Karpas-422 (cell line): ENCODE measurements around the gene ITPK1. TPM values are rescaled to one million over a fixed set of nuclear protein-coding genes. Genes with fewer than 3 reads are reported as not detected.
"Not testable (repeated sequence)": the region's sequence is repeated elsewhere in the genome, so short reads cannot be mapped to it uniquely, and the experiment has no call there.

Source experiments
- DNase-seq: peaks from one replicate; pipeline ENCODE4 v3.0.0-alpha.2; 2015
- H2AFZ ChIP-seq: fragments of 200-600 bp; sonication (generic); 2 replicates; pipeline ENCODE4 v1.6.1; 2014; ENCODE audit warnings: antibody characterized with exemption, low read length, mixed read lengths
- H3K27ac ChIP-seq: fragments of 200-600 bp; sonication (generic); 2 replicates; pipeline ENCODE4 v1.5.1; 2014; ENCODE audit warnings: mild to moderate bottlenecking, low read length, moderate library complexity
- H3K27me3 ChIP-seq: fragments of 200-600 bp; sonication (generic); 2 replicates; pipeline ENCODE4 v1.6.1; 2014; ENCODE audit warnings: low read length, mixed read lengths
- H3K36me3 ChIP-seq: fragments of 200-600 bp; sonication (generic); 2 replicates; pipeline ENCODE4 v1.6.1; 2014; ENCODE audit warnings: low read length, mixed read lengths; ENCODE audit not compliant: insufficient read depth
- H3K4me1 ChIP-seq: fragments of 200-600 bp; sonication (generic); 2 replicates; pipeline ENCODE4 v1.6.1; 2014; ENCODE audit warnings: mild to moderate bottlenecking, low read length, mixed read lengths
- H3K4me2 ChIP-seq: fragments of 200-600 bp; sonication (generic); 2 replicates; pipeline ENCODE4 v1.6.1; 2014; ENCODE audit warnings: low read length, low read depth, mild to moderate bottlenecking; ENCODE audit not compliant: poor library complexity, severe bottlenecking
- H3K4me3 ChIP-seq: fragments of 200-600 bp; sonication (generic); 2 replicates; pipeline ENCODE4 v1.5.1; 2014; ENCODE audit warnings: mild to moderate bottlenecking, antibody characterized with exemption, low read length, mixed read lengths
- H3K79me2 ChIP-seq: fragments of 200-600 bp; sonication (generic); 2 replicates; pipeline ENCODE4 v1.6.1; 2014; ENCODE audit warnings: mild to moderate bottlenecking, low read length, mixed read lengths
- H3K9ac ChIP-seq: fragments of 200-600 bp; sonication (generic); 2 replicates; pipeline ENCODE4 v1.6.0; 2014; ENCODE audit warnings: low read length
- H3K9me2 ChIP-seq: fragments of 200-600 bp; sonication (generic), shearing (Covaris generic); replicated peaks from 2 replicates; pipeline ENCODE4 v1.6.0; 2014; ENCODE audit warnings: mild to moderate bottlenecking, low read length, moderate library complexity; ENCODE audit not compliant: insufficient read depth
- H3K9me3 ChIP-seq: fragments of 300-700, 200-600 bp; sonication (generic); 2 replicates; pipeline ENCODE4 v1.6.1; 2014; ENCODE audit warnings: low read length, mixed read lengths
- H4K20me1 ChIP-seq: fragments of 200-600 bp; sonication (generic); 2 replicates; pipeline ENCODE4 v1.6.1; 2014; ENCODE audit warnings: mild to moderate bottlenecking, antibody characterized with exemption, low read length, low read depth; ENCODE audit not compliant: insufficient read depth
- total RNA-seq: library from RNA; depleted of rRNA; stranded (reverse); fragments of >200 nt; shearing (Covaris generic); gene quantifications from 2 replicates; pipeline ENCODE4 v1.2.3, GENCODE V29; 2014; ENCODE audit warnings: low replicate concordance

Gene ITPK1
- total RNA-seq, 1 experiment from 2014 or later: 6.3 TPM

DNA sequence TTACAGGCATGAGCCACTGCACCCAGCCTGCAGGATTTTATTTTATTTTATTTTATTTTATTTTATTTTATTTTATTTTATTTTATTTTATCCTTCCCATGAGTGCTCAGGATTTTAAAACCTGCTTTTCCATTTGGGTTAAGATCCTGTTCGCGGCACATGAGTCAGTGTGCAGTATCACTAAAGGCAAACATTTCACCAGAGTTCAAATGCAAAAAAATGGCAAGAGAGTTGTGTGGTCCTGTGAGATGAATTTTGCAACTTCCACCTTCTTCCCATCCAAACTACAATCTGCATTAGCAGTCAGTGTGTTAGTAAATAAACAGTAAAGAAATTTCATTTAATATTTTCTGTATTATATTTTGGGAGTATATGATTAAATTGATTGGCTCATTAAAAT is 39.9 kb upstream of the ITPK1 start:
- H3K27ac ChIP-seq: no peak overlapping the region
- no peaks in the 10 kb centered on the region for H3K9me3 ChIP-seq
- no peak for DNase-seq
- no peak overlapping the region for H2AFZ ChIP-seq
- H3K4me2 ChIP-seq: no peak overlapping the region
- no peak overlapping the region for H3K9ac ChIP-seq
- 0 out of 2 replicates have a peak, but pooled peaks cover 2% of the 10 kb centered on the region for H3K27me3 ChIP-seq
- H3K36me3 ChIP-seq: no peaks in the 10 kb centered on the region
- H4K20me1 ChIP-seq: no peaks in the 10 kb centered on the region
- no peaks in the 10 kb centered on the region; the same call in 1 of the 2 replicates for H3K4me1 ChIP-seq
- H3K4me3 ChIP-seq: no peak overlapping the region
- H3K9me2 ChIP-seq: no peaks in the 10 kb centered on the region
- H3K79me2 ChIP-seq: no peaks in the 10 kb centered on the region

DNA sequence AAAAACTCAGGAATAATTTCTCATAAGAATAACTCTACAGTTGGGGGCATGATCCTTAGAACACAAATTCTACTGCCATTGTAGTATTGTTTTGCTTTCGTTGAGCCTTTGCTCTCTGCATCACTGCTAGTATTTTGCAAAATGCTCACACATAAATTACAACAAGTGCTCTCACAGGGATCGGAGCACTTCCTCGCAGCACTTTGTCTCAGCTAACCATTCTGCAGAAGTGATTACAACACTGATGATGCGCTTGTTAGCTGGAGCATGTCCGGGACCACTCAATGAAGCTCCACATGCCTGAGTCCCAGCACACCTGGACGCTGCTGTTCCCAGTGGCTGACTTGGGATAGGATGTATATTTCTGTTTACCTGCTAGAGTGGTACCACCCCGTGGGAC is 37.4 kb upstream of the ITPK1 start:
- H3K36me3 ChIP-seq: no peaks in the 10 kb centered on the region
- DNase-seq: no peak
- no peaks in the 10 kb centered on the region for H3K4me1 ChIP-seq
- no peak overlapping the region for H3K4me2 ChIP-seq
- no peaks in the 10 kb centered on the region for H4K20me1 ChIP-seq
- H3K9me3 ChIP-seq: no peaks in the 10 kb centered on the region
- H3K4me3 ChIP-seq: no peak overlapping the region
- H3K9ac ChIP-seq: no peak overlapping the region
- H3K27ac ChIP-seq: no peak overlapping the region
- no peak overlapping the region for H2AFZ ChIP-seq
- no peaks in the 10 kb centered on the region for H3K9me2 ChIP-seq
- 0 out of 2 replicates have a peak, but pooled peaks cover 2% of the 10 kb centered on the region for H3K27me3 ChIP-seq
- H3K79me2 ChIP-seq: no peaks in the 10 kb centered on the region

DNA sequence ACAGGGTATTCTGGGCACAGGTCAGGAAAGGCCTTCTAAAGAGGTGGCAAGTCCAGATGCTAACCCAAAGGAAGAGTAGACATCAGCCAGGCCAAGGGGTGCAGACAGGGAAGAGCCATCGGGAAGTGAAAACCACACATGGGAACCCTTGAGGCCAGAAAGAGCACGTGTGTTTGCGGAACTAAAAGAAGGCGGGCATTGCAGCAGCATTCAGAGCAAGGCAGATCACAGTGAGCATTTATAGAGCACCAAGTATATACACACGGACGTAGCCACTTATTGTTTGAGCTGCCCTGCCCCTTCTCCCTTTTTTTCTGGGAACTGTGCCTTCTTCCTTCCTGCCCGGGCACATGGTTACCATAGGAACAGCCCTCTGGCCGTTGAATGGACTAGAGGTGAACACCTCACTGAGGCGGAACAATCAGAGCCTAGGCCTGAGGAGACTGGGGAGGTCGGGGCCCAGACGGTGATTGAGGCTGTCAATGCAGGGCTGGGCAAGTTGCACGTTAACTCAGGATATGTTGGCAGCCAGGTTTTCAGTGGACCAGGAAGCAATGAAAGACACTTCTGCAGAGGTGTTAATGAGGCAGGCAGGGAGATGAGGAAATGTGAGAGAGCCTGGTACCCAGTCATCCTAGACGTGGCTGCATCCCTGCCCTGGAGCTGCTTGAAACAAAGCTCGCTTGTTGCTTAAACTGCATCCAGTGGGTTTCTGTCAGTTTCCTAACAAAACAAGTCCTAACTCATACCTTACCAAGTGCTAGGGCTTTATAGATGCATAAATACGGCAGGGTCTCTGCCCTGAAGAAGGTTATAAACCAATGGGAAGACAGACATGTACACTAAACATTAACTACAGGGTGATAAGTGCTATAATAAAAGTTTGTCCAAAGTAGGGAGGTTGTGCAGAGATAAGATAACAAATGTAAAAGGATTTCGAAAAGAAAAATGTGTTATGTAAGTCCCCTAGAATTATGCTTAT is 34.8 kb upstream of the ITPK1 start:
- Histone ChIP-seq H3K9ac (no peak overlapping the region), H3K27me3 (no peaks in the 10 kb centered on the region), H3K79me2 (no peaks in the 10 kb centered on the region), H3K4me3 (no peak overlapping the region), H3K4me1 (no peaks in the 10 kb centered on the region), H3K4me2 (no peak overlapping the region), H3K9me2 (no peaks in the 10 kb centered on the region), H3K27ac (no peak overlapping the region), H2AFZ (no peak overlapping the region), H3K9me3 (no peaks in the 10 kb centered on the region), H3K36me3 (no peaks in the 10 kb centered on the region), H4K20me1 (no peaks in the 10 kb centered on the region)
- no peak for DNase-seq

DNA sequence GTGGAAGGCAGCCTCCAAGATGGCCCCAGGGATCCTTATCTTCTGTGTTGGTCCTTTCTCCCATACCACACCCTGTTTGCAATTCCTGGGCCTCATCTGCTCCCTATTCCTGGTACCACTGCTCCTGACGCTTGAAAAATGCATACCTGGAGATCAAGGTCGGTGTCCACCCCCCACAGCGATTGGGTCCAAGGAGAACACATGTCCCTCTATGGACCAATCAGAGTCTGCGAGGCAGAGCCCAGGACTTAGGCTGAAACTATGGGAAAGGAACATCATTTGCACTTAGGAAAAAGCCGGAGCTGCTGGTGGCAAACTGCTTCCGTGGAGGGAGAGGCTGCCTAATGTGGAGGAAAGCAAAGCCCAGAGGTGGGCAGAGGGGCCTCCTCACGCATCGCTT is 33.3 kb upstream of the ITPK1 start:
- Histone ChIP-seq H3K79me2 (no peaks in the 10 kb centered on the region), H3K9me2 (no peaks in the 10 kb centered on the region), H3K4me1 (no peaks in the 10 kb centered on the region), H3K4me3 (no peak overlapping the region), H3K9me3 (no peaks in the 10 kb centered on the region), H2AFZ (no peak overlapping the region), H3K36me3 (no peaks in the 10 kb centered on the region), H3K27ac (no peak overlapping the region), H3K27me3 (no peaks in the 10 kb centered on the region), H4K20me1 (no peaks in the 10 kb centered on the region), H3K4me2 (no peak overlapping the region), H3K9ac (no peak overlapping the region)
- DNase-seq: no peak

DNA sequence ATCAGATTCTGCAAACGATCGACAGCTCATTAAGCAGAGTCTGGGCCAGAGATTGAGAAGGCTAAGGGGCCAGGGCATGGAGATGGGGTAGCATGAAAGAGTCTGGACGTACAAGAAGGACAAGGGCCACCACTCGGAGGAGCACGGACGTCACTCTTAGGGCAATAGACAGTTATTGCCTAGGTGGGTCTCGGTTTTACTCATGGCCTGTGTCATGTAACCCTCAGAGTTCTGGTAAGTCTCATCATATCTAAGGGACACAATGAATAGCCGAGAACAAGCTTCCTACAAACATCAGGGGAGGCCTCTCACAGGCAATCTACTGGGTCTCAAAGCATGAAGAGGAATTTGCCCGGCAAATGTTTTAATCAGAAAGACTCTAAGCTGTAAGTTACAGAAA is 30.4 kb upstream of the ITPK1 start:
- H3K27me3 ChIP-seq: no peaks in the 10 kb centered on the region
- no peak overlapping the region for H3K9ac ChIP-seq

DNA sequence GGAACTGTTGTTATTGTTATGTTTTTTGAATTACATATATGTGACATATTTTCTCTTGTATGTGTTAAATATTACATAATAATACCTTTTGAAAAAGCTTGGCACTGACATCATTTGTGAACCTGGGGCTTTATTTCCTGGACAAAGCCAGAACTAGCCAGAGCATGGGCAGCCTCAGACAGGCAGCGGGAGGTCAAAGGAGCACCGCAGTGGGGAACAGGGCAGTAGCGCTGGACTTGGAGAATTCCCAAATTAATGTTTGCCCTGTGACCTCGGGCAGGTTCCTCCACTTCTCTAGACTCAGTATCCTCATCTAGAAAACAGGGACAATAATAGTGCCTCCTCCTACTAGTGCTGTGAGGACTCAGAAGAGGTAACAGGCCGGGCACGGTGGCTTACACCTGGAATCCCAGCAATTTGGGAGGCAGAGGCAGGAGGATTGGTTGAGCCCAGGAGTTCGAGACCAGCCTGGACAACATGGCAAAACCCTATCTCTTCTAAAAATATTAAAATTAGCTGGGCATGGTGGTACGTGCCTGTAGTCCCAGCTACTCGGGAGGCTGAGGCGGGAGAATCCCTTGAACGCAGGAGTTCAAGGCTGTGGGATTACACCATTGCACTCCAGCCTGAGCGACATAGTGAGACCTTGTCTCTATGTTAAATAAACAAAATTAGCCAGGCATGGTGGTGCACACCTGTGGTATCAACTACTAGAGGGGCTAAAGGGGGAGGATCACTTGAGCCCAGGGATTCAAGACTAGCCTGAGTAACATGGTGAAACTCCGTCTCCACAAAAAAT is 27.3 kb upstream of the ITPK1 start:
- DNase-seq: no peak

More for the DNA sequence above, 30.4 kb upstream of the ITPK1 start:
- H4K20me1 ChIP-seq: no peaks in the 10 kb centered on the region
- no peak for DNase-seq
- no peaks in the 10 kb centered on the region for H3K9me2 ChIP-seq
- H3K4me3 ChIP-seq: no peak overlapping the region
- H3K4me2 ChIP-seq: no peak overlapping the region
- no peak overlapping the region for H3K27ac ChIP-seq
- no peaks in the 10 kb centered on the region for H3K4me1 ChIP-seq
- H3K79me2 ChIP-seq: no peaks in the 10 kb centered on the region
- no peak overlapping the region for H2AFZ ChIP-seq
- H3K36me3 ChIP-seq: no peaks in the 10 kb centered on the region
- no peaks in the 10 kb centered on the region for H3K9me3 ChIP-seq

DNA sequence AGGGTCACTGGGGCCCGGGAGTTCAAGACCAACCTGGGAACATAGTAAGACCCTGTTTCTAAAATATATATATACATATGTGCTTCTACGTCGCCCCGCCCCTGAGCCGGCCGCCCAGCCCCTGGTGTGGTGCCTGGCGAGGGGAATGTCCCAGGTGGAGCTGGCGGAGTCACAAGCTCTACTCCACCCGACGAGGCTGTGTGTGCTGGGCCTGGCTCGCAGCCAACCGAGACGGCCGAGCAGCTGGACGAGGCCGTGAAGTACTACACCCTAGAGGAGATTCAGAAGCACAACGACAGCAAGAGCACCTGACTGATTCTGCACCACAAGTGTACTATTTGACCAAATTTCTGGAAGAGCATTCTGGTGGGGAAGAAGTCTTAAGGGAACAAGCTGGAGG is 22.1 kb upstream of the ITPK1 start:
- Histone ChIP-seq H3K27me3 (no peaks in the 10 kb centered on the region), H2AFZ (no peak overlapping the region), H3K27ac (no peak overlapping the region), H3K9me2 (no peaks in the 10 kb centered on the region), H3K4me2 (no peak overlapping the region), H3K36me3 (no peaks in the 10 kb centered on the region), H4K20me1 (no peaks in the 10 kb centered on the region), H3K4me1 (no peaks in the 10 kb centered on the region), H3K79me2 (no peaks in the 10 kb centered on the region), H3K9me3 (no peaks in the 10 kb centered on the region), H3K9ac (no peak overlapping the region), H3K4me3 (no peak overlapping the region)
- DNase-seq: no peak

More for the DNA sequence above, 27.3 kb upstream of the ITPK1 start:
- no peak overlapping the region for H3K4me3 ChIP-seq
- no peaks in the 10 kb centered on the region for H3K9me2 ChIP-seq
- H3K4me1 ChIP-seq: no peaks in the 10 kb centered on the region
- no peaks in the 10 kb centered on the region for H3K27me3 ChIP-seq
- no peaks in the 10 kb centered on the region for H3K79me2 ChIP-seq
- no peak overlapping the region for H3K27ac ChIP-seq
- no peaks in the 10 kb centered on the region for H4K20me1 ChIP-seq
- H2AFZ ChIP-seq: no peak overlapping the region
- no peak overlapping the region for H3K4me2 ChIP-seq
- no peak overlapping the region for H3K9ac ChIP-seq
- no peaks in the 10 kb centered on the region for H3K36me3 ChIP-seq
- no peaks in the 10 kb centered on the region for H3K9me3 ChIP-seq

DNA sequence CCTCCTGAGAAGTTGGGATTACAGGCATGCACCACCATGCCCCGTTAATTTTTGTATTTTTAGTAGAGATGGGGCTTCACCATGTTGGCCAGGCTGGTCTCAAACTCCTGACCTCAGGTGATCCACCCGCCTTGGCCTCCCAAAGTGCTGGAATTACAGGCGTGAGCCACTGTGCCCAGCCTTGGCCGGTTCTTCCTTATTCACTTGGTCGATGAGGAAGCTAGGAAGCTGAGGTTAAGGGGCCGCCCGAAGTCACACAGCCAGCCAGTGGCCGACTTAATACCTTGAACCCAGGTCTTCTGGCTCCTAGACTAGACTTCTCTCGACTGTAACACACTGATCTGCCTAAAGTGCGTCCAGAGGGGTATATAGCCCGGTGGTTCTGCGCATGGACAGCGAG is 20.8 kb upstream of the ITPK1 start:
- H3K4me1 ChIP-seq, H3K36me3 ChIP-seq, H3K9me2 ChIP-seq, H3K9ac ChIP-seq, H4K20me1 ChIP-seq, H2AFZ ChIP-seq, H3K4me3 ChIP-seq, H3K9me3 ChIP-seq, H3K4me2 ChIP-seq, H3K79me2 ChIP-seq, DNase-seq, H3K27me3 ChIP-seq, H3K27ac ChIP-seq: not testable (repeated sequence)
